HepG2 (cell line): Measurements from ENCODE around the gene CCRL2. TPM values are rescaled to one million over a fixed set of nuclear protein-coding genes. Genes with fewer than 3 reads are reported as not detected.

Experiments
- ATAC-seq: fragments of 200-7000 bp; cut with Tn5 transposase; 3 replicates; pipeline ENCODE4 v1.9.1; 2020; ENCODE audit warnings: mild to moderate bottlenecking, moderate library complexity
- Bru-seq: library from RNA; stranded (reverse); fragments of 400-500 nt; gene quantifications from one replicate; lab custom pipeline; 2021; lab: Mats Ljungman, UMichigan
- BruChase-seq, 2 experiments: library from RNA; stranded (reverse); fragments of 400-500 nt; gene quantifications; one replicate each; lab custom pipeline; 2021; lab: Mats Ljungman, UMichigan
- BruUV-seq: library from RNA; stranded (reverse); fragments of 400-500 nt; replicated peaks from 2 replicates; lab custom pipeline; 2021; lab: Mats Ljungman, UMichigan
- CTCF ChIA-PET: fragments of 300-600 bp; formaldehyde crosslinking; extraction: SDS; loops from one replicate; lab custom pipeline; 2021; ENCODE audit warnings: low total read pairs, inconsistent platforms, low intra/inter-chr PET ratio; lab: Yijun Ruan, JAX
- POLR2A ChIA-PET: fragments of 350-600 bp; sonication (Branson Sonifier 250); formaldehyde crosslinking; loops from one replicate; lab custom pipeline; 2020; ENCODE audit warnings: antibody characterized with exemption, inconsistent platforms; lab: Yijun Ruan, JAX
- DNase-seq: peaks from one replicate; pipeline ENCODE4 v3.0.0-alpha.2; 2015; ENCODE audit warnings: low spot score
- FAIRE-seq: peaks from 3 replicates; lab custom pipeline; 2011; peaks lifted over from hg19 to GRCh38; lab: Jason Lieb, UNC
- H2AFZ ChIP-seq: one replicate; pipeline ENCODE4 v1.6.1; 2011; ENCODE audit warnings: low read length, inconsistent platforms
- H3K27ac ChIP-seq: fragments of 300-600 bp; 3 replicates; pipeline ENCODE4 v1.8.0; 2011; ENCODE audit warnings: mixed run types, mild to moderate bottlenecking, mixed read lengths, low read length, inconsistent platforms; ENCODE audit not compliant: insufficient read depth; ENCODE audit errors: extremely low read length
- H3K27me3 ChIP-seq, 2 experiments: fragments of 200-600 bp in 1 of 2; 2 replicates in 1 of 2; 3 replicates in 1 of 2; pipeline versions ENCODE4 v1.6.0 to v1.8.0; 2011; ENCODE audit warnings: low read length in 2 of 2, mild to moderate bottlenecking in 2 of 2, moderate library complexity in 2 of 2, inconsistent platforms in 1 of 2; ENCODE audit not compliant: insufficient read depth in 2 of 2, control insufficient read depth in 1 of 2
- H3K36me3 ChIP-seq, 2 experiments: fragments of 200-600 bp in 1 of 2; replicated peaks in 1 of 2; 2 replicates in 1 of 2; 3 replicates in 1 of 2; pipeline versions ENCODE4 v1.5.1 to v1.8.0; 2011; ENCODE audit warnings: low read length in 2 of 2, inconsistent platforms in 1 of 2; ENCODE audit not compliant: insufficient read depth in 2 of 2, control insufficient read depth in 1 of 2
- H3K4me1 ChIP-seq: 2 replicates; pipeline ENCODE4 v1.5.1; 2012; ENCODE audit warnings: low read length, inconsistent platforms; ENCODE audit not compliant: insufficient read depth
- H3K4me2 ChIP-seq: 2 replicates; pipeline ENCODE4 v1.6.0; 2011; ENCODE audit warnings: low read depth, low read length, inconsistent platforms
- H3K4me3 ChIP-seq, 3 experiments: fragments of 200-600 bp in 1 of 3; sonication (generic), shearing (Covaris generic) in 1 of 3; replicated peaks in 1 of 3; 2 replicates each; pipeline ENCODE4 v1.5.1; 2011 to 2016; ENCODE audit warnings: low read length in 3 of 3, inconsistent platforms in 2 of 3, low read depth in 2 of 3, mild to moderate bottlenecking in 2 of 3, control low read depth in 1 of 3, mixed read lengths in 1 of 3; ENCODE audit not compliant: insufficient read depth in 1 of 3
- H3K79me2 ChIP-seq: one replicate; pipeline ENCODE4 v1.6.1; 2011; ENCODE audit warnings: low read length, inconsistent platforms; ENCODE audit not compliant: insufficient read depth
- H3K9ac ChIP-seq: 2 replicates; pipeline ENCODE4 v1.6.0; 2011; ENCODE audit warnings: mild to moderate bottlenecking, low read depth, low read length, inconsistent platforms; ENCODE audit not compliant: insufficient read depth
- H3K9me3 ChIP-seq: 2 replicates; pipeline ENCODE4 v1.5.1; 2012; ENCODE audit warnings: mild to moderate bottlenecking, low read length
- H4K20me1 ChIP-seq: 2 replicates; pipeline ENCODE4 v1.6.0; 2011; ENCODE audit warnings: inconsistent platforms, mild to moderate bottlenecking, low read length, moderate library complexity; ENCODE audit not compliant: insufficient read depth
- ZNF331 ChIP-seq: sonication (generic); formaldehyde crosslinking; IDR thresholded peaks from 2 replicates; pipeline ENCODE4 v1.4.0; 2020; ENCODE audit warnings: missing genetic modification reagents
- ZNF652 ChIP-seq: IDR thresholded peaks from 2 replicates; pipeline ENCODE4 v1.6.1; 2016; ENCODE audit warnings: low read depth, borderline replicate concordance
- WGBS: methylation state at CpG from one replicate; pipeline ENCODE4 v1.1.6; 2017; ENCODE audit warnings: low lambda C conversion rate; 5-methylcytosine and 5-hydroxymethylcytosine counted together
- in situ Hi-C: cut with HindIII; loops from 2 replicates; pipeline ENCODE4 v1.10.0; 2017; ENCODE audit warnings: low pct_unique_long_range_greater_than_20kb; ENCODE audit not compliant: extremely low pct_ligation_motif_present
- intact Hi-C: fragments of 100-400 bp; cut with micrococcal nuclease; formaldehyde crosslinking; loops from one replicate; pipeline ENCODE4 v1.10.0; 2022; ENCODE audit not compliant: unreplicated experiment
- long read RNA-seq, 2 experiments: library from RNA in 1 of 2; library from polyadenylated mRNA in 1 of 2; stranded (forward) in 1 of 2; unstranded in 1 of 2; transcript quantifications; one replicate each; pipeline ENCODE4 v2.0.0, GENCODE V29; 2019 to 2022
- polyA minus RNA-seq, 3 experiments: library from RNA; depleted of rRNA, polyadenylated mRNA; stranded (reverse); fragments of >200 nt; gene quantifications; 2 replicates each; pipeline ENCODE4 v1.2.3, GENCODE V29; 2011; ENCODE audit warnings: low replicate concordance in 1 of 3
- polyA plus RNA-seq, 8 experiments: library from polyadenylated mRNA; depleted of rRNA in 3 of 8; stranded (reverse) in 7 of 8; unstranded in 1 of 8; fragments of >200 nt; fragmentation: Illumina TruSeq in 4 of 8; extraction: Trizol in 4 of 8; gene quantifications; 2 replicates each; pipeline versions ENCODE4 v1.2.1 to v1.2.3, GENCODE V29; 2011 to 2016; ENCODE audit warnings: low read depth in 4 of 8, missing spikeins in 1 of 8, mixed read lengths in 1 of 8; ENCODE audit not compliant: insufficient read depth in 1 of 8
- total RNA-seq, 5 experiments: library from RNA; depleted of rRNA; stranded (reverse); fragments of >200 nt; fragmentation: Illumina TruSeq; extraction: Trizol; gene quantifications; 2 replicates each; pipeline ENCODE4 v1.2.3, GENCODE V29; 2016; ENCODE audit warnings: low read depth in 1 of 5

The CCRL2 gene
- total RNA-seq (2016; rRNA removed; fragmentation: Illumina TruSeq; extraction: Trizol) (not detected in 2 replicates), polyA plus RNA-seq (2011; rRNA removed) (not detected in 2 replicates), polyA minus RNA-seq (2011; rRNA and poly(A)+ RNA removed; ENCODE audit: low replicate concordance) (1.0 and 3.6 TPM in 2 replicates), Bru-seq, nascent RNA (not detected), BruChase-seq, experiment 1, labeled RNA remaining after a 6-hour chase (not detected), BruChase-seq, experiment 2, labeled RNA remaining after a 2-hour chase (not detected)
- not detected in 2 replicates for total RNA-seq (2016; cell fraction: cytosol; rRNA removed; fragmentation: Illumina TruSeq; extraction: Trizol; ENCODE audit: low read depth)
- not detected in 2 replicates for total RNA-seq (2016; cell fraction: insoluble cytoplasmic fraction; rRNA removed; fragmentation: Illumina TruSeq; extraction: Trizol)
- not detected in 2 replicates for total RNA-seq (2016; cell fraction: membrane; rRNA removed; fragmentation: Illumina TruSeq; extraction: Trizol)
- not detected in 2 replicates for total RNA-seq (2016; cell fraction: nucleus; rRNA removed; fragmentation: Illumina TruSeq; extraction: Trizol)
- polyA plus RNA-seq (2011; cell fraction: cytosol; rRNA removed): not detected in 2 replicates
- not detected in 2 replicates for polyA plus RNA-seq (2011; cell fraction: nucleus; rRNA removed)
- not detected in 2 replicates for polyA plus RNA-seq (2012)
- polyA plus RNA-seq (2016; cell fraction: cytosol; fragmentation: Illumina TruSeq; extraction: Trizol; ENCODE audit: low read depth): not detected in 2 replicates
- polyA plus RNA-seq (2016; cell fraction: insoluble cytoplasmic fraction; fragmentation: Illumina TruSeq; extraction: Trizol; ENCODE audit: low read depth): not detected in 2 replicates
- not detected in 2 replicates for polyA plus RNA-seq (2016; cell fraction: membrane; fragmentation: Illumina TruSeq; extraction: Trizol; ENCODE audit: low read depth)
- not detected in 2 replicates for polyA plus RNA-seq (2016; cell fraction: nucleus; fragmentation: Illumina TruSeq; extraction: Trizol; ENCODE audit: insufficient read depth, low read depth)
- not detected in 2 replicates for polyA minus RNA-seq (2011; cell fraction: cytosol; rRNA and poly(A)+ RNA removed)
- polyA minus RNA-seq (2011; cell fraction: nucleus; rRNA and poly(A)+ RNA removed): not detected in 2 replicates
- long read RNA-seq, experiment 1: 0 reads
- long read RNA-seq, experiment 2: 0 reads

GRCh38 chr3:46406788-46407611 is at the start of gene CCRL2, which contains the start of gene CCR5AS:
CCRL2 (plus strand) TSS chr3:46407259; CDS start chr3:46408080, 821 bp downstream.
CCR5AS (minus strand) TSS chr3:46407066.
- CTCF ChIA-PET: no interaction called here
- no peak for ATAC-seq
- Histone ChIP-seq H3K4me2 (0 out of 2 replicates have a peak within 1 kb of the TSS, but pooled peaks have one; percentile 2), H3K36me3 (no peaks in the 10 kb centered on the region), H4K20me1 (no peaks in the 10 kb centered on the region), H3K27ac (no peak within 1 kb of the TSS), H3K4me3 (no peak within 1 kb of the TSS), H3K9me3 (no peaks in the 10 kb centered on the region), H3K27me3 (peaks cover 2 to 8% of the 10 kb centered on the region in 2 experiments; a peak in 2 of 5 replicates)
- DNase-seq: no peak
- FAIRE-seq: no peak
- TF ChIP-seq ZNF331 (CRISPR knock-in tag): no peak
- peak; percentile 55; the same call in 1 of the 2 replicates for TF ChIP-seq ZNF652 (CRISPR knock-in tag)
- TF ChIP-seq, all 625 proteins: peak for 1
- Histone ChIP-seq H3K79me2 (no peaks in the 10 kb centered on the region), H2AFZ (no peak within 1 kb of the TSS), H3K9ac (no peak within 1 kb of the TSS), H3K4me1 (no peaks in the 10 kb centered on the region)
- in situ Hi-C loops: no loop called here
- BruUV-seq: no TSS peak
- intact Hi-C loops: no loop called here
- 30% methylated on average over 12 of the region's 20 CpGs for WGBS
- POLR2A ChIA-PET: no interaction called here
